ENCODE results near the gene MICAL3. TPM values are rescaled to one million over a fixed set of nuclear protein-coding genes. Genes with fewer than 3 reads are reported as not detected.
"Not testable (repeated sequence)": the region's sequence is repeated elsewhere in the genome, so short reads cannot be mapped to it uniquely, and the experiment has no call there.

The MICAL3 gene
- total RNA-seq, 6 experiments from 2014 or later, result 31.5 to 61.8 (median 48.2) TPM

DNA sequence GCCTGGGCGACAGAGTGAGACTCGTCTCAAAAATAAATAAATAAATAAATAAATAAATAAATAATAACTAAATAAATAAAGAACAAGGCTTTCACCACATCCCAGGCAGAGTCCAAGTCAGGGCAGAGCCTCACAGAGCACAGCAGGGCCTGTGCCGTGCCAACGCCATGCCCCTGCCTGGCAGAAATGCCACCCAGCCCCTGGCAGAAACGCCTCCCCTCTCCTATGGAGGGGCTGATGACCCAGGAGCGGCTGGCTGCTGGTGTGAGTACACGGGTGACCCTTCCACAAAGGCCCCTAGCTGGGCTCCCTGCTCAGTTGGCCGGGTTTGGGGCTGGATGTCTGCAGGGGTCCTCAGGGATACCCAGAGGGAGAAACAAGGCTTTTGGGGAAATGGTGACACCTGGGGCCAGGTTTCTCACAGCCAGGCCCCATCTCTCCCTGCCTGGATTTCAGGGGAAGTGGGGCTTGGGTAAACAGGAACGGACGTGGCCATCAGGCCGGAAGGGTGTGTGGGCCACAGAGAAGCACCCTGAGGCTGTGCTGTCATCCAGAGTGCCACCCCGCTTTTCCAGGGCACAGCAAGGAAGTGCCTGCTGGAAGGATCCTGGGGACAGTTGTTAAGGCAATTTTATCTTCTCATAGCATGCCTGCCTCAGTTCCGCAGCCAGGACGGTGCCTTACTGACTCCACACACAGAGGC is 255.2 kb downstream of the MICAL3 start:
- Histone ChIP-seq H3K36me3 (no peaks in the 10 kb centered on the region), H3K4me1 (peaks cover 0 to 62% (median 20%) of the 10 kb centered on the region in 4 donors), H3K27me3 (no peaks in the 10 kb centered on the region), H3K9me3 (no peaks in the 10 kb centered on the region), H3K4me3 (peak overlapping the region in 1 of 3 donors; percentile 2), H3K27ac (peak overlapping the region; percentile 71 to 96 (median 72))
- DNase-seq (peak in 2 of 3 donors; percentile 77 to 78), ATAC-seq (peak; percentile 22 to 74 (median 56))
- WGBS (ENCODE audit: insufficient coverage, low coverage, low lambda C conversion rate, missing lambda C conversion rate), result 16% methylated on average over 3 of the region's 14 CpGs
- intact Hi-C loops (cut with DNase I), result no loop called here
- TF ChIP-seq, protein P1, sequence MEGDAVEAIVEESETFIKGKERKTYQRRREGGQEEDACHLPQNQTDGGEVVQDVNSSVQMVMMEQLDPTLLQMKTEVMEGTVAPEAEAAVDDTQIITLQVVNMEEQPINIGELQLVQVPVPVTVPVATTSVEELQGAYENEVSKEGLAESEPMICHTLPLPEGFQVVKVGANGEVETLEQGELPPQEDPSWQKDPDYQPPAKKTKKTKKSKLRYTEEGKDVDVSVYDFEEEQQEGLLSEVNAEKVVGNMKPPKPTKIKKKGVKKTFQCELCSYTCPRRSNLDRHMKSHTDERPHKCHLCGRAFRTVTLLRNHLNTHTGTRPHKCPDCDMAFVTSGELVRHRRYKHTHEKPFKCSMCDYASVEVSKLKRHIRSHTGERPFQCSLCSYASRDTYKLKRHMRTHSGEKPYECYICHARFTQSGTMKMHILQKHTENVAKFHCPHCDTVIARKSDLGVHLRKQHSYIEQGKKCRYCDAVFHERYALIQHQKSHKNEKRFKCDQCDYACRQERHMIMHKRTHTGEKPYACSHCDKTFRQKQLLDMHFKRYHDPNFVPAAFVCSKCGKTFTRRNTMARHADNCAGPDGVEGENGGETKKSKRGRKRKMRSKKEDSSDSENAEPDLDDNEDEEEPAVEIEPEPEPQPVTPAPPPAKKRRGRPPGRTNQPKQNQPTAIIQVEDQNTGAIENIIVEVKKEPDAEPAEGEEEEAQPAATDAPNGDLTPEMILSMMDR (IDR thresholded peaks at IDR 0.05), result no peak
- TF ChIP-seq POLR2A (IDR thresholded peaks at IDR 0.05), result no peak

- ATAC-seq, result peak in 2 of 4 donors; percentile 11 to 24
- no peak for DNase-seq
- H3K4me1 ChIP-seq, result peaks cover 0 to 57% (median 20%) of the 10 kb centered on the region in 4 donors
- intact Hi-C loops (cut with DNase I), result no loop called here
- H3K9me3 ChIP-seq, result no peaks in the 10 kb centered on the region
- H3K27ac ChIP-seq, result peak overlapping the region; percentile 33 to 96 (median 36)
- H3K36me3 ChIP-seq, result no peaks in the 10 kb centered on the region
- H3K27me3 ChIP-seq, result no peaks in the 10 kb centered on the region
- 56% methylated on average over 13 of the region's 14 CpGs for WGBS (ENCODE audit: insufficient coverage, low coverage, low lambda C conversion rate, missing lambda C conversion rate)
- TF ChIP-seq, protein P1 (IDR thresholded peaks at IDR 0.05), result no peak
- no peak for TF ChIP-seq POLR2A (IDR thresholded peaks at IDR 0.05)
- no peak overlapping the region for H3K4me3 ChIP-seq
These were observed 256.9 kb downstream of the MICAL3 start for GRCh38 chr22:17767233-17768065.

GRCh38 chr22:17764852-17765251 is 259.5 kb downstream of the MICAL3 start:
- H3K4me3 ChIP-seq; H3K9me3 ChIP-seq; H3K36me3 ChIP-seq; ATAC-seq; H3K27me3 ChIP-seq; intact Hi-C loops (cut with DNase I); DNase-seq: not testable (repeated sequence)
- Histone ChIP-seq H3K27ac (peak overlapping the region in 2 of 3 donors; percentile 41 to 70), H3K4me1 (peaks cover 0 to 64% (median 19%) of the 10 kb centered on the region in 4 donors)
- 92% methylated on average over 2 of the region's 5 CpGs for WGBS (ENCODE audit: insufficient coverage, low coverage, low lambda C conversion rate, missing lambda C conversion rate)

DNA sequence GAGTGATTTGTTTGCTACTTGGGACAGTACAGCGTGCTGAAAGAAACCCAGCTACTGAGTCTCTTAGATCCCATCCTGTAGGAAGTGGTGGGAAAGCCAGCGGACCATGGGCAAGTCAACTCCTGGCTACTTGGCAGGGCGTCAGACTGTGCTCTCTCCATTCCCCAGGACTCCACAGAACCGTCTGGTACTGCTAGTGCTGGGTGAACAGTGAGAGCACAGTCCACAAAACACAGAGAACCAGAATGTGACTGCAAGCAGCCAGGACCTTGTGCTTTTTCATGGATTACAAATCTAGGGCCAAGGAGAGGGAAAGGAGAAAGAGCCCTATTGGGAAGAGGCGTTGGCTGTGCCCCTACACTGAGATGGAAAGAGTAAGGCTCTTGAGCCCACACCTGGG is 260.3 kb downstream of the MICAL3 start:
- no peaks in the 10 kb centered on the region for H3K9me3 ChIP-seq
- intact Hi-C loops (cut with DNase I), result no loop called here
- H3K4me3 ChIP-seq, result no peak overlapping the region
- H3K27ac ChIP-seq, result peak overlapping the region in 2 of 3 donors; percentile 41 to 70
- TF ChIP-seq, protein P1 (IDR thresholded peaks at IDR 0.05), result no peak
- 66% methylated on average over 2 of the region's 5 CpGs for WGBS (ENCODE audit: insufficient coverage, low coverage, low lambda C conversion rate, missing lambda C conversion rate)
- DNase-seq (peak in 2 of 3 donors; percentile 61 to 77), ATAC-seq (peak; percentile 7 to 74 (median 45))
- H3K4me1 ChIP-seq, result peaks cover 0 to 58% (median 18%) of the 10 kb centered on the region in 4 donors
- H3K27me3 ChIP-seq, result no peaks in the 10 kb centered on the region
- no peaks in the 10 kb centered on the region for H3K36me3 ChIP-seq

- ATAC-seq; intact Hi-C loops (cut with DNase I): not testable (repeated sequence)
- H3K4me1 ChIP-seq, result peaks cover 0 to 53% (median 17%) of the 10 kb centered on the region in 4 donors
These were observed 260.9 kb downstream of the MICAL3 start for GRCh38 chr22:17763442-17763841.

More at GRCh38 chr22:17763442-17763841, 260.9 kb downstream of the MICAL3 start:
- H3K27ac ChIP-seq, result peak overlapping the region in 2 of 3 donors; percentile 41 to 70
- not testable (repeated sequence) for H3K27me3 ChIP-seq, H3K9me3 ChIP-seq, H3K36me3 ChIP-seq, DNase-seq, H3K4me3 ChIP-seq
- 84% methylated on average over 7 of the region's 10 CpGs for WGBS (ENCODE audit: insufficient coverage, low coverage, low lambda C conversion rate, missing lambda C conversion rate)
